Upper lobe of left lung (tissue), 4 donors: ENCODE measurements around the gene EXOSC5.

Experiments
- CTCF ChIP-seq, 6 experiments: fragments of 450-650 bp in 4 of 6; fragments of 200-600 bp in 2 of 6; sonication (generic) in 2 of 6; IDR thresholded peaks; one replicate each; pipeline ENCODE4 v1.5.1; 2016 to 2019; ENCODE audit warnings: antibody characterized with exemption in 6 of 6
- EP300 ChIP-seq, 4 donors: sonication (generic); formaldehyde crosslinking; IDR thresholded peaks; one replicate each; pipeline ENCODE4 v1.5.1; 2017; ENCODE audit warnings: antibody characterized with exemption in 4 of 4, control low read depth in 2 of 4
- POLR2A ChIP-seq, 4 donors: fragments of 450-650 bp; IDR thresholded peaks; one replicate each; pipeline ENCODE4 v1.5.1; 2016 to 2017; ENCODE audit warnings: antibody characterized with exemption in 4 of 4, mild to moderate bottlenecking in 2 of 4
- POLR2AphosphoS5 ChIP-seq, 2 donors: sonication (generic); formaldehyde crosslinking; IDR thresholded peaks; one replicate each; pipeline ENCODE4 v1.5.1; 2017; ENCODE audit warnings: antibody characterized with exemption in 2 of 2

- no peak for TF ChIP-seq CTCF (IDR thresholded peaks at IDR 0.05)
- no peak for TF ChIP-seq POLR2A (IDR thresholded peaks at IDR 0.05)
- no peak for TF ChIP-seq POLR2AphosphoS5 (IDR thresholded peaks at IDR 0.05)
- no peak for TF ChIP-seq EP300 (IDR thresholded peaks at IDR 0.05)
Observed at GRCh38 chr19:41339936-41340335, 57.2 kb downstream of the EXOSC5 start.
